WERI-Rb-1 (cell line): ENCODE data around the gene RPL19.
A peak's percentile ranks its signal among the peaks of the same experiment; 100 is the strongest.

ENCODE experiments used
- DNase-seq: peaks from one replicate; pipeline ENCODE4 v3.0.0-alpha.2; 2020
- H3K27ac ChIP-seq: fragments of 250-450 bp; sonication (Bioruptor Pico); 2 replicates; pipeline ENCODE4 v1.5.1; 2020; ENCODE audit warnings: mild to moderate bottlenecking, moderate library complexity
- H3K27me3 ChIP-seq: fragments of 250-450 bp; sonication (Bioruptor Pico); 2 replicates; pipeline ENCODE4 v1.5.1; 2021; ENCODE audit warnings: mild to moderate bottlenecking, low read depth, moderate library complexity; ENCODE audit not compliant: insufficient read depth, severe bottlenecking
- H3K36me3 ChIP-seq: fragments of 250-450 bp; sonication (Bioruptor Pico); 2 replicates; pipeline ENCODE4 v1.5.1; 2020; ENCODE audit warnings: mild to moderate bottlenecking, moderate library complexity
- H3K4me3 ChIP-seq: 2 replicates; pipeline ENCODE4 v1.5.1; 2011; ENCODE audit warnings: low read depth, mild to moderate bottlenecking, control low read depth, low read length
- H3K9me3 ChIP-seq: fragments of 250-450 bp; sonication (Bioruptor Pico); 2 replicates; pipeline ENCODE4 v1.5.1; 2021; ENCODE audit warnings: mild to moderate bottlenecking, moderate library complexity; ENCODE audit not compliant: severe bottlenecking
- TF ChIP-seq, protein P1 (sequence below): IDR thresholded peaks from 2 replicates; pipeline ENCODE4 v1.5.1; 2011; ENCODE audit warnings: low read depth, mild to moderate bottlenecking, control low read depth, inconsistent platforms, low read length

RPL19 gene

DNA sequence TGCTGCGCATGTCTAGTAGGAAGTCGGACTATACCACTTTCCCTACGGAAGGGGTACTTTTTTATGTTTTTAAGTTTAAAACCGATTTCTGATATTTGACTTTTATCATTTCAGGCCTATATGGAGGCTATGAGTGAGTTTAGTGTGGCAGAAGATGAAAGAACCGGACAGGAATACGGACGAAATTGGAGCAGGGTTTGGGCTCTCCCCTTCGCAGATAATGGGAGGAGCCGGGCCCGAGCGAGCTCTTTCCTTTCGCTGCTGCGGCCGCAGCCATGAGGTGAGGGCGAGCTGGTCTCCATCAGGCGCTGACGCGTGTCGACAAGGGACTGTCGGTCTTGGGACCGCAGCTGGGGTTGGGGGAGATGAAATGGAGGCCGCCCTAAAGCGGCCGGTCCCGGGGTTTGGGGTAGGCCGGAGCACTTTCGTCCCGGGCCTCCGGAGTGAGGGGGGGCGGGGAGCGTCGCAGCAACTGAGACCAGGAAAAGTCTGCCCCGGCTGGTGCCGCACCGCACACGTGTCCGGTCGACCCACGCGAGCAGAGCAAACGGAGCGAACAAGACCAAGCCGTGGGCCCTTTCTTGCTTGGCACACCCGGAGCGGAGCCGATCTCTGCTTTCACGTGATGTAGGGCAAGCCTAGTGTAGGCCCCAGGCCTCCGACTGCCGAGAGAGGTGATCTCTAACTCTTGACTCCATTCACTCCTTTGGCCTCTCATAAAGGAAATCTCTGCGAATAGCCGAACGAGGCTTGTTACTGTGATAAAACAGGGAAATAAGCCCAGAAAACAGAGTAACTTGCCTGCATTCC lies at the start of gene RPL19:
RPL19 (plus strand) TSS at position 214 of the 810 bp plus-strand sequence; CDS start at position 276, 62 bp downstream.
- Histone ChIP-seq H3K4me3 (peak within 1 kb of the TSS; percentile 96), H3K36me3 (peaks cover 43% of the 10 kb centered on the region), H3K9me3 (no peaks in the 10 kb centered on the region), H3K27me3 (no peaks in the 10 kb centered on the region), H3K27ac (peak within 1 kb of the TSS; percentile 100)
- TF ChIP-seq, protein P1, sequence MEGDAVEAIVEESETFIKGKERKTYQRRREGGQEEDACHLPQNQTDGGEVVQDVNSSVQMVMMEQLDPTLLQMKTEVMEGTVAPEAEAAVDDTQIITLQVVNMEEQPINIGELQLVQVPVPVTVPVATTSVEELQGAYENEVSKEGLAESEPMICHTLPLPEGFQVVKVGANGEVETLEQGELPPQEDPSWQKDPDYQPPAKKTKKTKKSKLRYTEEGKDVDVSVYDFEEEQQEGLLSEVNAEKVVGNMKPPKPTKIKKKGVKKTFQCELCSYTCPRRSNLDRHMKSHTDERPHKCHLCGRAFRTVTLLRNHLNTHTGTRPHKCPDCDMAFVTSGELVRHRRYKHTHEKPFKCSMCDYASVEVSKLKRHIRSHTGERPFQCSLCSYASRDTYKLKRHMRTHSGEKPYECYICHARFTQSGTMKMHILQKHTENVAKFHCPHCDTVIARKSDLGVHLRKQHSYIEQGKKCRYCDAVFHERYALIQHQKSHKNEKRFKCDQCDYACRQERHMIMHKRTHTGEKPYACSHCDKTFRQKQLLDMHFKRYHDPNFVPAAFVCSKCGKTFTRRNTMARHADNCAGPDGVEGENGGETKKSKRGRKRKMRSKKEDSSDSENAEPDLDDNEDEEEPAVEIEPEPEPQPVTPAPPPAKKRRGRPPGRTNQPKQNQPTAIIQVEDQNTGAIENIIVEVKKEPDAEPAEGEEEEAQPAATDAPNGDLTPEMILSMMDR = no peak
- peak; percentile 67 for DNase-seq

DNA sequence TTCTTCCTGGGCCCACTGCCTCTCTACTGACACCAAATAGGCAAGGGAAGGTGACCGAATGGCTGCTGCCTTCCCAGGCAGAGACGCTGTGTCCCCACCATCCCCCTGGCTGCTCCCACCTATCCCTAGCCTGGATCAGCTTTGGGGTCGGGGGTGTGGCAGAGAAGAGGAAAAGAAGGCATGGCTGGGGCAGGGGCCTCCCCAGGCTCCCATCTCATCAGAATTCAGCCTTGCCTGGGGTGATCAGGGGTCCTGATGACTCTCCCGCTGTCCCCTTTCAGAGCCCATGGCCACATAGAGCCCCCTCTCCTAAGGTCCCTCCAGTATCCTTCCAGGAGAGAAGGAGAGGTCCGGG lies 49.3 kb upstream of the RPL19 start:
- Histone ChIP-seq H3K27ac (peak overlapping the region; percentile 77), H3K27me3 (no peaks in the 10 kb centered on the region), H3K4me3 (peak overlapping the region; percentile 66), H3K9me3 (no peaks in the 10 kb centered on the region), H3K36me3 (peaks cover 4% of the 10 kb centered on the region; the same call in 1 of the 2 replicates)
- no peak for DNase-seq
- TF ChIP-seq, protein P1 = no peak

DNA sequence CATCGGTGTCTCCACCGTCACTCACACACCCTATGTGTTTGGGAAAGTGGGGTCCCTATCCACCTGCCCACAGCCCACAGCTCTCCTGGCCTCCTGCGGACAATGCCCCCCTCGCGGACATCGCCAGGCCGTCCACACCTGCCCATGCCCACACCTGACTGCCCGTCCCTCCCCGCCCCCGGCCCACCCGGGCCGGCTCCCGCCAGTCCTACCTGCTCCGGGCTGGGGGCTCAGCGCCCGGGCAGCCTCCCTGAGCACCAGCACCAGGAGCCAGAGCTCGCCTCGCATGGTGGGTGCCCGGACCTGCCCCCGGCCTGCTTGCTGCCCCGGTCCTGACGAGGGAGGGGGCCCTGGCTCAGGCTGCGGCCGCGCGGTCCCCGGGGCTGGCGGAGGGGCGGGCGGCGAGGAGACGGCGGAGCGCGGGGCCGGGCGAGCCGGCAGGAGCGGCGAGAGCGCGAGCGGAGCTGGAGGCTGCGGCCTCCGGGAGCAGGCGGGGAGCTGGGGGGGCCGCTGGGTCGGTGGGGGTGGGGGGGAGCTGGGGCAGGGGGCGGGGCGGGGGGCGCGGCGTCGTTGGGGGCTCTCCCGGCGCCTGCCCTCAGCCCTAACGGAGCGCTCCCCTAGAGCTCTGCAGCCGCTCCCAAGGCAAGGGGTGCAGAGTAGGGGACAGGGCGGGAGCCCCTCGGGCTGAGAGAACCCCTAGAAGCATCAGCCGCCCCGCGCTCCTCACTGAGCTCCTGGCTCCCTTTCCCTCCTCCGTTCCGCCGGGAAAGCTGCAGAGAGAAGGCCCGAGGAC lies 48.7 kb upstream of the RPL19 start, which contains the start of gene PLXDC1:
PLXDC1 (minus strand) TSS at position 488 of the 793 bp plus-strand sequence; CDS start at position 288, 200 bp downstream.
- H3K27me3 ChIP-seq = no peaks in the 10 kb centered on the region
- peak within 1 kb of the TSS; percentile 90 for H3K27ac ChIP-seq
- H3K4me3 ChIP-seq = peak within 1 kb of the TSS; percentile 87
- TF ChIP-seq, protein P1 = no peak
- H3K9me3 ChIP-seq = no peaks in the 10 kb centered on the region
- no peak for DNase-seq
- H3K36me3 ChIP-seq = peaks cover 4% of the 10 kb centered on the region; the same call in 1 of the 2 replicates

DNA sequence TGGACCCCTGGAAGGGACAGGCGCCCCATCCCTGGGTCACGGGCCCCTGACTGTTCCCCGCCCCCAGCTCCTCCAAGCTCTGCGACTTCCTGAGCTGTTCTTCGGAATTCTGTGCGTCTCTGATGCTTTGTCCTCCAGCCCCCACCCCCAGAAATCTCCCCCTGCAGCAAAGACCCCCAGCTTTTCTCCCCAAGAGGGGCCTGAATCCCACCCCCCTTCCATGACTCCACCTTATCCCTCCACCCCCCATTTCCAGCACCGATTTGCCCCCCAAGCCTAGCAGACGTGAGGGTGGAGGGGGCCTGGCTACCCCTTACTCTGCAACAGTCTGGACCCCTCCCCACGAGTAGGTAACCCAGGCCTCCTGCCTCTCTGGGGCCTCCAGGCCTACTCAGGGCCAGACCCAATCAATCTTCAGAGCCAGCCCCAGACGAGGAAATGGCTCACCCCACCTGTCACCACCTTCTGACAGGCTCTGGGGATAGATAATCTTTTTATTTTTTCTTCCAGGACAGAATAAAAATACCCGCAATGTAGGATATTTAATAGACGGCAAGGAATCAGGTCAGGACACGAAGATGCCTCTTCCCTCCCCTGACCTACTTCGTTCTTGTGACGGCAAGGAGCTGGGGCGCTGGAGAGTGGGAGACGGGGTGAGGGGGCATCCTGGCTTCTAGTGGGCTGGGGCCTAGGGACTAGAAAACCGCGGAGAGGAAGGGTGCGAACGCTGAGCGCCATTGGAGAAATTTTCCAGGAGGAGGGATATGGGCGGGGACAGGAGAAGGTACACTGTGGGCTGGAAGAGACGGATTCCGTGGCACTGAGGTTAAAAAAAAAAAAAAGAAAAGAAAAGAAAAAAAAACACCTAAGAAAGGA lies 47.9 kb upstream of the RPL19 start:
- H3K27me3 ChIP-seq = no peaks in the 10 kb centered on the region
- DNase-seq = peak; percentile 83
- peak overlapping the region; percentile 87 for H3K4me3 ChIP-seq
- peak overlapping the region; percentile 90 for H3K27ac ChIP-seq
- peaks cover 4% of the 10 kb centered on the region; the same call in 1 of the 2 replicates for H3K36me3 ChIP-seq
- TF ChIP-seq, protein P1 = no peak
- H3K9me3 ChIP-seq = no peaks in the 10 kb centered on the region

DNA sequence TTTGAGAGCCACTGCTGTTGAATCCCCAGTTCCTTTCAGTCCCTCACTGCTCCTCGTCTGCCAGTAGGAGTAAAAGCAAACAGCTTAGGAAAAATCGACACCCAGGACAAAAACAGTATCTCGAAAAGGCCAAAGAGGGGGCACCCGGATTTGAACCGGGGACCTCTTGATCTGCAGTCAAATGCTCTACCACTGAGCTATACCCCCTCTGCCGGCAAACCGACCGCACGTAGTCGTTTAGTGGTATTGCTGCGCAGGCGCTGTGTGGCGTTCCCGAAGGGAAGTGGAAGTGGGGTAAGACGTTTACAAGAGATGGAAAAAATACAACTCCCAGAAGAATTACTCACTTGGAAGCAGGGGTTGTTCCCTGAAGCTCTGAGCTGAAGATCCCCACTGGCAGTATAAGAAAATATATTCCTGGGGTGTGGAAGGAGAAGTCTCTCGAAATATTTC lies 46.5 kb upstream of the RPL19 start:
- peak; percentile 89 for DNase-seq
- TF ChIP-seq, protein P1 = no peak
- Histone ChIP-seq H3K4me3 (peak overlapping the region; percentile 87), H3K27me3 (no peaks in the 10 kb centered on the region), H3K36me3 (peaks cover 4% of the 10 kb centered on the region; the same call in 1 of the 2 replicates), H3K27ac (peak overlapping the region; percentile 90), H3K9me3 (no peaks in the 10 kb centered on the region)
